ENCODE results near the gene OSBPL5. TPM values are rescaled to one million over a fixed set of nuclear protein-coding genes. Genes with fewer than 3 reads are reported as not detected.
A peak's percentile ranks its signal among the peaks of the same experiment; 100 is the strongest.

OSBPL5 gene
- total RNA-seq, 4 donors from 2014 or later = 24.7 to 83.3 (median 48.2) TPM

DNA sequence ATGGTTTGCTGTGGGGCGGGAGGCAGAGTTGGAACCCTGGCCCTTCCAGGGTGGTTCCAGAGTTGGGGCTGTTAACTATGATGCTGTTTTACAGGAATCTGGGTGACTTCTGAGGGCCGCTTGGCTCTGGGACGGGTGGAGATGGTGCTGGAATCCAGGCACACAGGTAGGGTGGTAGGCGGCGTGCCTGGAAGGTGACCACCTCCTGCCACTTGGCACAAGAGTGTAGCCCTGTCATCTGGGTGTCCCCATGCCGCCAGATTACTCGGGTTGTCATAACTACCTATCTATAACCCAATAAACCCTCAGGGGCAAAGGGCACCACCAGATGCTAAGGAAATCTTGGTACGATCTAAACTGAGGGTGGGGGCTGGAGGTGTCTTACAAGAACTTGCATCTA lies 109.2 kb downstream of the OSBPL5 start:
- no peaks in the 10 kb centered on the region for H3K9me3 ChIP-seq
- no peak for DNase-seq
- H3K4me3 ChIP-seq = peak overlapping the region in 1 of 2 donors; percentile 99
- H3K27me3 ChIP-seq = no peaks in the 10 kb centered on the region
- H3K4me1 ChIP-seq = peaks cover 7 to 8% of the 10 kb centered on the region in 2 donors
- intact Hi-C loops (cut with DNase I; ENCODE audit: low total_unique reads) = no loop called here
- no peak overlapping the region for H3K27ac ChIP-seq
- TF ChIP-seq, protein P1, sequence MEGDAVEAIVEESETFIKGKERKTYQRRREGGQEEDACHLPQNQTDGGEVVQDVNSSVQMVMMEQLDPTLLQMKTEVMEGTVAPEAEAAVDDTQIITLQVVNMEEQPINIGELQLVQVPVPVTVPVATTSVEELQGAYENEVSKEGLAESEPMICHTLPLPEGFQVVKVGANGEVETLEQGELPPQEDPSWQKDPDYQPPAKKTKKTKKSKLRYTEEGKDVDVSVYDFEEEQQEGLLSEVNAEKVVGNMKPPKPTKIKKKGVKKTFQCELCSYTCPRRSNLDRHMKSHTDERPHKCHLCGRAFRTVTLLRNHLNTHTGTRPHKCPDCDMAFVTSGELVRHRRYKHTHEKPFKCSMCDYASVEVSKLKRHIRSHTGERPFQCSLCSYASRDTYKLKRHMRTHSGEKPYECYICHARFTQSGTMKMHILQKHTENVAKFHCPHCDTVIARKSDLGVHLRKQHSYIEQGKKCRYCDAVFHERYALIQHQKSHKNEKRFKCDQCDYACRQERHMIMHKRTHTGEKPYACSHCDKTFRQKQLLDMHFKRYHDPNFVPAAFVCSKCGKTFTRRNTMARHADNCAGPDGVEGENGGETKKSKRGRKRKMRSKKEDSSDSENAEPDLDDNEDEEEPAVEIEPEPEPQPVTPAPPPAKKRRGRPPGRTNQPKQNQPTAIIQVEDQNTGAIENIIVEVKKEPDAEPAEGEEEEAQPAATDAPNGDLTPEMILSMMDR (IDR thresholded peaks at IDR 0.05) = no peak
- TF ChIP-seq POLR2A (IDR thresholded peaks at IDR 0.05) = no peak
- no peaks in the 10 kb centered on the region for H3K36me3 ChIP-seq

DNA sequence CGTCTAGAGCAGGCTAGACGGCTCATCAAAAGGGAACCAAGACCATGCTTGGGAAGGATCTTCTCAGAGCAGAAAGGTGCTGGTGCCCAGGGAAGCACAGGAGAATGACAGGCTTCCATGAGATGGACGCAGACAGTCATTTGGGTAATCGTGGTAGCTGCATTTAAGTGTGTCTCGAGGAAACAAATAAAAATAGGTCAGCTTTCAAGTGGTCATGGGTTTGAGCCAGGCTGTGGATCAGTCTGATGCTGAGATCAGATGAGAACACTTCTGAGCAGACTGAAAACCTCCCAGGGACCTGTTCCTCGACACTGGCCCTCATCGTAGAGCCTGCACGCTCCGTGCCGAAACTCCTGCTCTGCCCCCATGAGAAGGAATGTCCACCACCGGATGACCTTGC lies 112.5 kb downstream of the OSBPL5 start:
- Histone ChIP-seq H3K4me3 (no peak overlapping the region), H3K36me3 (no peaks in the 10 kb centered on the region), H3K4me1 (peaks cover 7 to 13% of the 10 kb centered on the region in 2 donors), H3K9me3 (no peaks in the 10 kb centered on the region), H3K27ac (no peak overlapping the region), H3K27me3 (no peaks in the 10 kb centered on the region)
- no peak for TF ChIP-seq POLR2A (IDR thresholded peaks at IDR 0.05)
- TF ChIP-seq, protein P1 (IDR thresholded peaks at IDR 0.05) = no peak
- DNase-seq = no peak
- intact Hi-C loops (cut with DNase I; ENCODE audit: low total_unique reads) = no loop called here

DNA sequence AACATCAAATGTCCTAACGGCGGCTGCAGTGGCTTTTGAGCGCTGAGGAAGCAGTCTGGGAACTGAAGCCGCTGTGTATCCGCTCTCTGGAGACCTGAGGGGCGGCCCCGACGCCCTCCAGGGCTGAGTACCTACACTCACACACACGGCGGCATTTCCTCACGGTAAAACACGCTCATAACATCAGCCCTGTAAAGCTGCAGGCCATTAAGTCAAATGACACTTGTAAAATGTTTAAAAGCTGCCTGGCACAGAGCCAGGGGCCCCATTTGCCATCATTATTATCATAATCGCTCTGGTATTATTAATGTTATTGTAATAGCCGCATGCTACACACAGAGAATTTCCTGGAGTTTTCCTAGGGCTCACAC lies 113.0 kb downstream of the OSBPL5 start:
- TF ChIP-seq POLR2A (IDR thresholded peaks at IDR 0.05) = no peak
- TF ChIP-seq, protein P1 (IDR thresholded peaks at IDR 0.05) = no peak
- Histone ChIP-seq H3K9me3 (no peaks in the 10 kb centered on the region), H3K27me3 (no peaks in the 10 kb centered on the region), H3K4me3 (no peak overlapping the region), H3K27ac (no peak overlapping the region), H3K4me1 (peaks cover 7 to 13% of the 10 kb centered on the region in 2 donors), H3K36me3 (no peaks in the 10 kb centered on the region)
- DNase-seq = no peak
- intact Hi-C loops (cut with DNase I; ENCODE audit: low total_unique reads) = no loop called here

DNA sequence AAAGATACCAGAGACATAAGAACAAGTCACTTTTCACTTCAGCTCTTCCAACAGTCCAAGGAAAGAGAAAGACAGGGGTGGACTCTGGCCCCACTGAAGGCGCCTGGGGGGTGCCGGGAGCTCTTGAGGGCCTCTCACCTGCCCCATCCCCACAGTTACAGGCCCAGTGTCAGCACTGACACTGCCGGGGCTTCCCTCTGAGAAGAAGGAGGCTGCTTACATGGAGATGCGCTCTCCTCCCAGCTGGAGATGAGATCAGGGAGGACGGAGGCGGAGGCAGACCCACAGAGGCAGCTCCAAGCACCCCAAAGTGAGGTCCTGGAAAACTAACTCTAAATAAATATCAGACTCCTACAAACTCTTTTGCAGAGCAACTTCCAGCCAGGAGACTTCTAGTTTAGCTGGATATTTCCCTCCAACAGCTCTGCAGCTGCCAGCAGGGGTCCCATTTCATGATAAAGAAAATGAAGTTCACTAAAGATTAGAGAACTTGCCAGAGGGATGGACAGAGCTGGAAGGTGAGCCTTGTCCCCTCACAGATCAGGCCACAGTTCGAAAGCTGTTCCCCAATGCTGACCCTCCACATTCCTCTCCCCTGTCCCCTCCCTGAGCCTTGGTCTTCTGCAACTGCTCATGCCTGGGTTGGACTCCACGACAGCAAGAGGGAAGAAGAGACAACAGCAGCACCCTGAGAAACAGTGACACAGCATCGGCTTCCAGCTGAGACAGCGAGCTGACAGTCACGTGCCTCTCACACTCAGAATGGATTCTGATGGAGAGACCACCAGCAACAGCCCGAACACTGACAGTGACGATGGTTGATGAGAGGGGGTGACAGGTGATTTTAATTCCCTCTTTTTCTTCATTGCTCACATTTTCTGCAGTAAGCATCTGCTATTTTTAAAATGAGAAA lies 113.7 kb downstream of the OSBPL5 start:
- H3K4me3 ChIP-seq = no peak overlapping the region
- intact Hi-C loops (cut with DNase I; ENCODE audit: low total_unique reads) = no loop called here
- H3K27ac ChIP-seq = no peak overlapping the region
- H3K27me3 ChIP-seq = no peaks in the 10 kb centered on the region
- TF ChIP-seq POLR2A (IDR thresholded peaks at IDR 0.05) = no peak
- TF ChIP-seq, protein P1 (IDR thresholded peaks at IDR 0.05) = no peak
- H3K4me1 ChIP-seq = peaks cover 7 to 9% of the 10 kb centered on the region in 2 donors
- no peak for DNase-seq
- H3K36me3 ChIP-seq = no peaks in the 10 kb centered on the region
- no peaks in the 10 kb centered on the region for H3K9me3 ChIP-seq

DNA sequence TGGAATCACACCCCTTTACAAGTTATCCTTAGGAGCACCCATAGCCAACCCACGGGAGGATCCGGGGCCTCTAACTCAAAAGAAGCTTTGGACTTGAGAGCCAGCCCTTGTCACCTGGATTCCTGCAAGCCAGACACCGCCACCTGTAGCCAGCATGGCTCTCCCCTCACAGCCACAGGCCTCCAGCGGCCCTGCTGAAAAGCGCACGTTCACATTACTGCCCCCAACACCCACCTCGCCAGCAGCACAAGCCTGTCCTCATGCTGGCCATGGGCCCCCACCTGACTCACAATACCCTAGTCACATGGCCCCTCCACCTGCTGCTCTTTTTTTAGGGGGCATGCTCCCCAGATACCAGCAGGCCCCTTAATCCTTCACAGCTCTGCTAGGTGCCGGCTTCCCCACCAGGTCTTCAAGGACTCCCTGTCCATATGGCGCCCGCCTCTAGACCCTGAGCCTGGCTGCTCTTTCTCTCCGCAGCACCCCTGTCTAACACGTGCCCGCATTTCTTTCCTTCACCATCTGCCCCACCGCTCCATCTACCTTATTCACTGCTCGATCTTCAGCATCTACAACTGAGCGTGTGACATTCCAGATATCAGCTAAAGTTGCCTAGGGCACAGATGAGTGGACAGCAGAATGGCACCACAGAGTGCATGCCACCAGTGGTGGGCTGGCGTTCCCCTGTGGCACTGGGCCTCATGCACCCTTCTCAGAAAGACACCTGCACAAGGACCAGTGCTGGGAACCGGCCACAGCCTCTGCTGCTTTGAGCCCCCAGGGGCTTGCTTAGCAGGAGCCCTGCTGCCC lies 114.5 kb downstream of the OSBPL5 start:
- peak overlapping the region in 1 of 2 donors; percentile 58 for H3K27ac ChIP-seq
- intact Hi-C loops (cut with DNase I; ENCODE audit: low total_unique reads) = no loop called here
- H3K36me3 ChIP-seq = no peaks in the 10 kb centered on the region
- TF ChIP-seq, protein P1 (IDR thresholded peaks at IDR 0.05) = no peak
- TF ChIP-seq POLR2A (IDR thresholded peaks at IDR 0.05) = no peak
- H3K4me3 ChIP-seq = no peak overlapping the region
- H3K27me3 ChIP-seq = no peaks in the 10 kb centered on the region
- no peak for DNase-seq
- peaks cover 0 to 5% of the 10 kb centered on the region in 2 donors for H3K4me1 ChIP-seq
- H3K9me3 ChIP-seq = no peaks in the 10 kb centered on the region

Data from uterus (tissue), 4 donors.